ENCODE results near the gene DPP4. TPM values are rescaled to one million over a fixed set of nuclear protein-coding genes. Genes with fewer than 3 reads are reported as not detected.

Gene DPP4
- total and polyA plus RNA-seq, 7 experiments from 2014 or later, result 35.7 to 188 (median 48.9) TPM

DNA sequence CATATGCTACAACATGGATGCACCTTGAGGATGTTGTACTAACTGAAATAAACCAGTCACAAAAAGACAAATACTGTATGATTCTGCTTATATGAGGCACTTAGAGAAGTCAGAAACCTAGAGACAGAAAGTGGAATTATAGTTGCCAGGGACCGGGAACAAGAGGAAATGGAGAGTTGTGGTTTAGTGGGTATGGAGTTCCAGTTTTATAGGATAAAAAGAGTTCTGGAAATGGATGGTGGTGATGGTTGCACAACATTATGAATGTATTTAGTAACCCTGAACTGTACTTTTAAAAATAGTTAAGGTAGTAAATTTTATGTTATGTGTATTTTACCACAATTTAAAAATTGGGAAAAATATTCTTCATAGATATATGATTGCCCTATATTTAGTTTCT, 97.7 kb downstream of the DPP4 start:
- ChIA-PET POLR2A (no interaction called here), CTCF (no interaction called here)
- peaks cover 0 to 15% (median 0%) of the 10 kb centered on the region in 11 donors for H3K9me3 Mint-ChIP-seq
- Histone ChIP-seq H3K4me1 (ENCODE audit: control insufficient read depth in 2 of 2, insufficient read depth in 2 of 2, low read length in 2 of 2) (peaks cover 4 to 7% of the 10 kb centered on the region in 2 donors), H3K4me3 (ENCODE audit: low read length) (no peak overlapping the region), H3K27ac (ENCODE audit: low read depth, low read length) (no peak overlapping the region), H3K36me3 (ENCODE audit: control insufficient read depth in 2 of 3, insufficient read depth in 3 of 3, low read length in 3 of 3) (no peaks in the 10 kb centered on the region), H3K27me3 (ENCODE audit: control insufficient read depth in 2 of 2, insufficient read depth in 2 of 2, low read length in 2 of 2) (no peaks in the 10 kb centered on the region), H3K9me3 (ENCODE audit: control insufficient read depth in 2 of 3, low read length in 3 of 3) (no peaks in the 10 kb centered on the region)
- peaks cover 4 to 72% (median 13%) of the 10 kb centered on the region in 7 donors for H3K4me1 Mint-ChIP-seq
- intact Hi-C loops (cut with micrococcal nuclease), result loop anchor here in 1 of 2 donors (2.0 kb wide), 1 partner anchor 17 kb away; no protein-coding TSS in a partner anchor
- H3K27ac Mint-ChIP-seq, result peak overlapping the region in 1 of 9 donors; percentile 78
- H3K36me3 Mint-ChIP-seq, result peaks cover 0 to 43% (median 0%) of the 10 kb centered on the region in 5 donors
- ATAC-seq (no peak), DNase-seq (no peak)
- H3K27me3 Mint-ChIP-seq, result no peaks in the 10 kb centered on the region
- H3K4me3 Mint-ChIP-seq, result peak overlapping the region in 1 of 10 donors; percentile 54

DNA sequence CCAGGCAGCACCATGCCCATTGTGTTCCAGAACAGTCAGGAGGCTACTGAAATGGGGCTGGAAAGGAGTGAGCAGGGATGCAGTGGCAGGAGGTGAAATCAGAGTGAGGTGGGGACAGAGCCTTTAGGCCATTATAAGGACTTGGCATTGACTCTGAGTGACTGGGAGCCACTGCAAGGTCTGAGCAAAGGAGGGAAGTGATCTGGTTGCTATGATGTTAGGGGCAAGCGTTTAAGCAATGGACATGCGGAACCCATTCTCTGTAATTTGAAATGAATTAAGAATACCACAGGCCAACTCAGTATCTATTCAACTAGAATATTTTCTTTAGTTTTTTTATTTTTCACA, 98.2 kb downstream of the DPP4 start:
- no peaks in the 10 kb centered on the region for H3K27me3 ChIP-seq (ENCODE audit: control insufficient read depth in 2 of 2, insufficient read depth in 2 of 2, low read length in 2 of 2)
- no peak for DNase-seq
- H3K4me3 ChIP-seq (ENCODE audit: low read length), result no peak overlapping the region
- Mint-ChIP-seq H3K9me3 (peaks cover 0 to 19% (median 0%) of the 10 kb centered on the region in 11 donors), H3K27ac (peak overlapping the region in 1 of 9 donors; percentile 88), H3K4me1 (peaks cover 4 to 68% (median 13%) of the 10 kb centered on the region in 7 donors), H3K27me3 (no peaks in the 10 kb centered on the region), H3K36me3 (peaks cover 0 to 41% (median 0%) of the 10 kb centered on the region in 5 donors), H3K4me3 (peak overlapping the region in 1 of 10 donors; percentile 39)
- H3K36me3 ChIP-seq (ENCODE audit: control insufficient read depth in 2 of 3, insufficient read depth in 3 of 3, low read length in 3 of 3), result no peaks in the 10 kb centered on the region
- ChIA-PET POLR2A (no interaction called here), CTCF (no interaction called here)
- no peak for ATAC-seq
- peaks cover 4 to 7% of the 10 kb centered on the region in 2 donors for H3K4me1 ChIP-seq (ENCODE audit: control insufficient read depth in 2 of 2, insufficient read depth in 2 of 2, low read length in 2 of 2)
- H3K27ac ChIP-seq (ENCODE audit: low read depth, low read length), result no peak overlapping the region
- intact Hi-C loops (cut with micrococcal nuclease), result loop anchor here (1.0 to 2.0 kb wide), 2 partner anchors 8 to 17 kb away; no protein-coding TSS in a partner anchor
- no peaks in the 10 kb centered on the region for H3K9me3 ChIP-seq (ENCODE audit: control insufficient read depth in 2 of 3, low read length in 3 of 3)

DNA sequence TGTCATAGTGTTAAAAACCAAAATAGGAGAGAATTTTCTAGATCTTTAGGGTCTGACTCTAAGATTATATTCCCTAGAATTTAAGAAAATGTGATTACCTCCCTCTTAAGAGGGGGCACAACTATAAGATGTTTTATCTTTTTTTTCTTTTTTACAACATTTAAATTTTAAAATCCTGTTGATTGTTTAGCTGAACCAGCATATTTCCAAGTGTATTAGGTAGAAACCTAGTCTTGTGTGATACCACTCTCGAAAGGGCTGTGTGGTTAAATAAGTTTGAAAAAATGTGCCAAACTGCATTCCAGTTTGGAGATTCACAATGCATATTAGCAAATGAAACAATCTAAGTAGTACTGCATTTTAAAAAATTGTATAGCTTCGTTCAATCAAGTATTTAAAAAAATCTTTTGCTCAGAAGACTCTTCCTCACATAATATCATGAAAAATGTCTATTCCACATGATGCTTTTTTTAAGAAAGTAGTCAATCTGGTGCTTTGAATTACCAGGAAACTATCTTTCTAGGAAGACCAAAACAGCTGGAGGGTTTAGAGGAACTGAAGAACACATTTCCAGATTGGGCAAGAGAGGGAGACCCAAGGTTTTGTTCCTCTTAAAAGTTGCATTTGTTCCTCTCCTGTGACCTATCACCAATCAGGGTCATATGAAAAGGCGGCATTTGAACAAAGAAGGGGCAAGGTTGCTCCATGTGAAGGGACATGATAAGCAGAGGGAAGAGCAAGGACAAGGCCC, 98.8 kb downstream of the DPP4 start:
- CTCF ChIA-PET, result no interaction called here
- Mint-ChIP-seq H3K4me3 (peak overlapping the region in 1 of 10 donors; percentile 39), H3K4me1 (peaks cover 4 to 63% (median 13%) of the 10 kb centered on the region in 7 donors), H3K9me3 (peaks cover 0 to 23% (median 0%) of the 10 kb centered on the region in 11 donors), H3K27me3 (no peaks in the 10 kb centered on the region), H3K36me3 (peaks cover 0 to 44% (median 0%) of the 10 kb centered on the region in 5 donors), H3K27ac (peak overlapping the region in 2 of 9 donors; percentile 27 to 88)
- DNase-seq (no peak), ATAC-seq (no peak)
- Histone ChIP-seq H3K36me3 (ENCODE audit: control insufficient read depth in 2 of 3, insufficient read depth in 3 of 3, low read length in 3 of 3) (no peaks in the 10 kb centered on the region), H3K9me3 (ENCODE audit: control insufficient read depth in 2 of 3, low read length in 3 of 3) (no peaks in the 10 kb centered on the region), H3K27ac (ENCODE audit: low read depth, low read length) (no peak overlapping the region), H3K27me3 (ENCODE audit: control insufficient read depth in 2 of 2, insufficient read depth in 2 of 2, low read length in 2 of 2) (no peaks in the 10 kb centered on the region), H3K4me1 (ENCODE audit: control insufficient read depth in 2 of 2, insufficient read depth in 2 of 2, low read length in 2 of 2) (peaks cover 4 to 7% of the 10 kb centered on the region in 2 donors), H3K4me3 (ENCODE audit: low read length) (no peak overlapping the region)
- intact Hi-C loops (cut with micrococcal nuclease), result loop anchor here in 1 of 2 donors (1.0 kb wide), 1 partner anchor 8 kb away; no protein-coding TSS in a partner anchor
- POLR2A ChIA-PET, result no interaction called here

DNA sequence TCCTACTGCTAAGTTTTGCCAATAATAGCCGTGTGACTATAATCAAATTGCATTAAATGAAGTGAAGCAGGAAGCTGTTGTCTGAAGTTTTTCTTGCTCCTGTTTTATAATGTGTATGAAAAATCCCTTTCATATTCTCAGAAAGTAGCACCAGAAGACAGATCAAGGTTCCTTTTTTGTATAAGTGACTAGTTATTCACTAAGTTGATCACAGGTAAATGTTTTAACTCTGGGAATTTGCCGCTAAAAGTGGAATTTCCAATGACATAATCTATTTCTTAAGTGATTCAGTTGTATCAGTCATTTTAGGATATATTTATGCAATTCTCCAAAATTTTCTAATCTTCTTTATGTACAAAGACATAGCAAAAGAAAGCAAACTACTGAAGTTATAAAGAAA, 99.6 kb downstream of the DPP4 start:
- Mint-ChIP-seq H3K9me3 (peaks cover 0 to 25% (median 0%) of the 10 kb centered on the region in 11 donors), H3K4me3 (peak overlapping the region in 2 of 10 donors; percentile 2 to 6), H3K36me3 (peaks cover 0 to 48% (median 0%) of the 10 kb centered on the region in 5 donors), H3K4me1 (peaks cover 3 to 59% (median 12%) of the 10 kb centered on the region in 7 donors), H3K27me3 (no peaks in the 10 kb centered on the region), H3K27ac (peak overlapping the region in 1 of 9 donors; percentile 72)
- no peak overlapping the region for H3K27ac ChIP-seq (ENCODE audit: low read depth, low read length)
- CTCF ChIA-PET, result no interaction called here
- peaks cover 3% of the 10 kb centered on the region in 2 donors for H3K4me1 ChIP-seq (ENCODE audit: control insufficient read depth in 2 of 2, insufficient read depth in 2 of 2, low read length in 2 of 2)
- H3K4me3 ChIP-seq (ENCODE audit: low read length), result no peak overlapping the region
- POLR2A ChIA-PET, result no interaction called here
- ATAC-seq (no peak), DNase-seq (no peak)
- intact Hi-C loops (cut with micrococcal nuclease), result no loop called here
- no peaks in the 10 kb centered on the region for H3K27me3 ChIP-seq (ENCODE audit: control insufficient read depth in 2 of 2, insufficient read depth in 2 of 2, low read length in 2 of 2)
- no peaks in the 10 kb centered on the region for H3K9me3 ChIP-seq (ENCODE audit: control insufficient read depth in 2 of 3, low read length in 3 of 3)
- no peaks in the 10 kb centered on the region for H3K36me3 ChIP-seq (ENCODE audit: control insufficient read depth in 2 of 3, insufficient read depth in 3 of 3, low read length in 3 of 3)

DNA sequence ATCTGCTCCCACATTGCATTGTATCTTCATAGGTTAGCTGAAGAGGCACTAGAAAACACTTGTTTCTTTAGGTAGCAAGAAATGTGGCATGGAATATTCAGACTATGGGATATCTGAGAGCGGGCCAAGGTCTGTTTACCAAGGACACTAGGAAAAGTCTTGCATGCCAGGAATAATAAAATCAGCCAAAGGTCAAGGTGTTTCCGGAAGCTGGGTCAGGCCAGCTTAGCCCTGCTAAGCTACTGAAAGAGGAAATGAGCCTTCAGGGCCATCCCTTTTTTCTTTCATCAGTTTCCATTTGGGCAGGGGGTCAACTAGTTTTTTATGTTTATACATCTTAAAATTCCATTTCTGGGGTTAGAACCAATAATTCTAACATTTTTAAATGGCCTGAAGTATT, 101.1 kb downstream of the DPP4 start:
- intact Hi-C loops (cut with micrococcal nuclease), result loop anchor here in 1 of 2 donors (2.0 kb wide), 1 partner anchor 16 kb away; no protein-coding TSS in a partner anchor
- peaks cover 0 to 53% (median 8%) of the 10 kb centered on the region in 7 donors for H3K4me1 Mint-ChIP-seq

DNA sequence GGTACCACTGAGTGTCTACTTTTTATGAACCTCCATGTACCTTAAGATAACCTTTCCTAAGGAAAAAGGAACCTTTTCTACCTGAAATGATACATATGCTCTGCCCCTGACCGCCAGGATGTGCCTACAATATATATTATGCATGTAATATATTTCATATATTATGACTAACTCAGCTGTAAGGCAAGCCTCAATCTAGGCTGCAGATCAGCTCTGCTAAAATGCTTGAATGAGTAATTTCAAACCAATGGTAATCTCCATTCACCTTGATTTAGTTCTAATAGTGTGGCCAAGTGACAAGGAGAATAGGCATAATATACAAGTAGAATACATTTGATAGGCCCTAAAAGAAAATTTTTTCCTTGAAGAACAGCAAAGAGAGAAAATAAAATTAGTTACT, 101.8 kb downstream of the DPP4 start:
- CTCF ChIA-PET, result interaction anchor here (0.7 kb wide), 2 partner anchors 153 to 750 kb away, joined by 3 read pairs; no protein-coding TSS in a partner anchor
- Mint-ChIP-seq H3K27ac (no peak overlapping the region), H3K27me3 (no peaks in the 10 kb centered on the region), H3K9me3 (peaks cover 0 to 22% (median 0%) of the 10 kb centered on the region in 11 donors), H3K36me3 (peaks cover 0 to 51% (median 0%) of the 10 kb centered on the region in 5 donors), H3K4me1 (peaks cover 0 to 51% (median 8%) of the 10 kb centered on the region in 7 donors), H3K4me3 (no peak overlapping the region)
- H3K36me3 ChIP-seq (ENCODE audit: control insufficient read depth in 2 of 3, insufficient read depth in 3 of 3, low read length in 3 of 3), result no peaks in the 10 kb centered on the region
- H3K27me3 ChIP-seq (ENCODE audit: control insufficient read depth in 2 of 2, insufficient read depth in 2 of 2, low read length in 2 of 2), result no peaks in the 10 kb centered on the region
- DNase-seq (no peak), ATAC-seq (no peak)
- intact Hi-C loops (cut with micrococcal nuclease), result loop anchor here in 1 of 2 donors (2.0 kb wide), 1 partner anchor 15 kb away; no protein-coding TSS in a partner anchor
- no peaks in the 10 kb centered on the region for H3K4me1 ChIP-seq (ENCODE audit: control insufficient read depth in 2 of 2, insufficient read depth in 2 of 2, low read length in 2 of 2)
- no peak overlapping the region for H3K27ac ChIP-seq (ENCODE audit: low read depth, low read length)
- no peak overlapping the region for H3K4me3 ChIP-seq (ENCODE audit: low read length)
- no peaks in the 10 kb centered on the region for H3K9me3 ChIP-seq (ENCODE audit: control insufficient read depth in 2 of 3, low read length in 3 of 3)
- POLR2A ChIA-PET, result no interaction called here

More for the DNA sequence above, 101.1 kb downstream of the DPP4 start:
- no peak overlapping the region for H3K4me3 ChIP-seq (ENCODE audit: low read length)
- H3K9me3 Mint-ChIP-seq, result peaks cover 0 to 26% (median 0%) of the 10 kb centered on the region in 11 donors
- no peak overlapping the region for H3K4me3 Mint-ChIP-seq
- ATAC-seq, result no peak
- H3K27me3 Mint-ChIP-seq, result no peaks in the 10 kb centered on the region
- no peaks in the 10 kb centered on the region for H3K27me3 ChIP-seq (ENCODE audit: control insufficient read depth in 2 of 2, insufficient read depth in 2 of 2, low read length in 2 of 2)
- H3K27ac Mint-ChIP-seq, result peak overlapping the region in 1 of 9 donors; percentile 47
- ChIA-PET CTCF (interaction anchor here (0.7 to 0.8 kb wide), 2 partner anchors 9 to 153 kb away, joined by 3 read pairs; no protein-coding TSS in a partner anchor), POLR2A (no interaction called here)
- H3K36me3 Mint-ChIP-seq, result peaks cover 0 to 53% (median 0%) of the 10 kb centered on the region in 5 donors
- no peak for DNase-seq
- H3K9me3 ChIP-seq (ENCODE audit: control insufficient read depth in 2 of 3, low read length in 3 of 3), result no peaks in the 10 kb centered on the region
- no peak overlapping the region for H3K27ac ChIP-seq (ENCODE audit: low read depth, low read length)
- H3K4me1 ChIP-seq (ENCODE audit: control insufficient read depth in 2 of 2, insufficient read depth in 2 of 2, low read length in 2 of 2), result no peaks in the 10 kb centered on the region
- no peaks in the 10 kb centered on the region for H3K36me3 ChIP-seq (ENCODE audit: control insufficient read depth in 2 of 3, insufficient read depth in 3 of 3, low read length in 3 of 3)

Measured in naive thymus-derived CD4-positive, alpha-beta T cell (primary cell).